Stomach (tissue), 4 donors: ENCODE measurements around the gene M6PR.

ENCODE experiments used
- POLR2A ChIP-seq, 4 donors: fragments of 450-650 bp; IDR thresholded peaks; one replicate each; pipeline ENCODE4 v1.6.1; 2016; ENCODE audit warnings: antibody characterized with exemption in 4 of 4, control low read depth in 2 of 4, mild to moderate bottlenecking in 1 of 4, moderate library complexity in 1 of 4
- POLR2AphosphoS5 ChIP-seq, 3 donors: sonication (generic); formaldehyde crosslinking; IDR thresholded peaks; one replicate each; pipeline ENCODE4 v1.6.1; 2016; ENCODE audit warnings: antibody characterized with exemption in 3 of 3
- TF ChIP-seq, protein P1 (sequence below), 7 experiments: fragments of 450-650 bp in 4 of 7; fragments of 200-600 bp in 3 of 7; sonication (generic) in 3 of 7; IDR thresholded peaks; one replicate each; pipeline ENCODE4 v1.5.1; 2016 to 2019; ENCODE audit warnings: antibody characterized with exemption in 7 of 7, control low read depth in 2 of 7, mild to moderate bottlenecking in 1 of 7

DNA sequence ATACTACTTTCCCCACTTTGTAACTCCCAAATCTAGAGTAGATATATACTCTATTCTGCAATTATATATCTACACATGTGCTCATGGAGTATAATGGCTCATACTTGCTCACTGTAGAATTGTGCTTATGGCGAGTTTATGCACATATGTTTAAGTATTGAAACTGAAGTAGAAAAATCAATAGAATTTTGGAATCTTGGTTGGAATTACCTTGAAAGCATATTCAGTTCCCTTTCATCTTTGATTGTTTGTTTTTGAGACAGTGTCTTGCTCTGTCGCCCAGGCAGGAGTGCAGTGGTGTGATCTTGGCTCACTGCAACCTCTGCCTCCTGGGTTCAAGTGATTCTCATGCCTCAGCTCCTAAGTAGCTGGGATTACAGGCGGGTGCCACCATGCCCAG, 44.4 kb upstream of the M6PR start:
- no peak for TF ChIP-seq POLR2AphosphoS5 (IDR thresholded peaks at IDR 0.05)
- TF ChIP-seq POLR2A (IDR thresholded peaks at IDR 0.05): no peak
- TF ChIP-seq, protein P1, sequence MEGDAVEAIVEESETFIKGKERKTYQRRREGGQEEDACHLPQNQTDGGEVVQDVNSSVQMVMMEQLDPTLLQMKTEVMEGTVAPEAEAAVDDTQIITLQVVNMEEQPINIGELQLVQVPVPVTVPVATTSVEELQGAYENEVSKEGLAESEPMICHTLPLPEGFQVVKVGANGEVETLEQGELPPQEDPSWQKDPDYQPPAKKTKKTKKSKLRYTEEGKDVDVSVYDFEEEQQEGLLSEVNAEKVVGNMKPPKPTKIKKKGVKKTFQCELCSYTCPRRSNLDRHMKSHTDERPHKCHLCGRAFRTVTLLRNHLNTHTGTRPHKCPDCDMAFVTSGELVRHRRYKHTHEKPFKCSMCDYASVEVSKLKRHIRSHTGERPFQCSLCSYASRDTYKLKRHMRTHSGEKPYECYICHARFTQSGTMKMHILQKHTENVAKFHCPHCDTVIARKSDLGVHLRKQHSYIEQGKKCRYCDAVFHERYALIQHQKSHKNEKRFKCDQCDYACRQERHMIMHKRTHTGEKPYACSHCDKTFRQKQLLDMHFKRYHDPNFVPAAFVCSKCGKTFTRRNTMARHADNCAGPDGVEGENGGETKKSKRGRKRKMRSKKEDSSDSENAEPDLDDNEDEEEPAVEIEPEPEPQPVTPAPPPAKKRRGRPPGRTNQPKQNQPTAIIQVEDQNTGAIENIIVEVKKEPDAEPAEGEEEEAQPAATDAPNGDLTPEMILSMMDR (IDR thresholded peaks at IDR 0.05): no peak
